Bronchus fibroblast of lung (primary cell): ENCODE measurements around the gene TNFAIP8L3. TPM values are rescaled to one million over a fixed set of nuclear protein-coding genes. Genes with fewer than 3 reads are reported as not detected.

Experiments
- total RNA-seq: library from RNA; depleted of rRNA; stranded (reverse); fragments of >200 nt; gene quantifications from 2 replicates; pipeline ENCODE4 v1.2.3, GENCODE V29; 2015

Gene TNFAIP8L3
- total RNA-seq = 2.1 and 3.2 TPM in 2 replicates

DNA sequence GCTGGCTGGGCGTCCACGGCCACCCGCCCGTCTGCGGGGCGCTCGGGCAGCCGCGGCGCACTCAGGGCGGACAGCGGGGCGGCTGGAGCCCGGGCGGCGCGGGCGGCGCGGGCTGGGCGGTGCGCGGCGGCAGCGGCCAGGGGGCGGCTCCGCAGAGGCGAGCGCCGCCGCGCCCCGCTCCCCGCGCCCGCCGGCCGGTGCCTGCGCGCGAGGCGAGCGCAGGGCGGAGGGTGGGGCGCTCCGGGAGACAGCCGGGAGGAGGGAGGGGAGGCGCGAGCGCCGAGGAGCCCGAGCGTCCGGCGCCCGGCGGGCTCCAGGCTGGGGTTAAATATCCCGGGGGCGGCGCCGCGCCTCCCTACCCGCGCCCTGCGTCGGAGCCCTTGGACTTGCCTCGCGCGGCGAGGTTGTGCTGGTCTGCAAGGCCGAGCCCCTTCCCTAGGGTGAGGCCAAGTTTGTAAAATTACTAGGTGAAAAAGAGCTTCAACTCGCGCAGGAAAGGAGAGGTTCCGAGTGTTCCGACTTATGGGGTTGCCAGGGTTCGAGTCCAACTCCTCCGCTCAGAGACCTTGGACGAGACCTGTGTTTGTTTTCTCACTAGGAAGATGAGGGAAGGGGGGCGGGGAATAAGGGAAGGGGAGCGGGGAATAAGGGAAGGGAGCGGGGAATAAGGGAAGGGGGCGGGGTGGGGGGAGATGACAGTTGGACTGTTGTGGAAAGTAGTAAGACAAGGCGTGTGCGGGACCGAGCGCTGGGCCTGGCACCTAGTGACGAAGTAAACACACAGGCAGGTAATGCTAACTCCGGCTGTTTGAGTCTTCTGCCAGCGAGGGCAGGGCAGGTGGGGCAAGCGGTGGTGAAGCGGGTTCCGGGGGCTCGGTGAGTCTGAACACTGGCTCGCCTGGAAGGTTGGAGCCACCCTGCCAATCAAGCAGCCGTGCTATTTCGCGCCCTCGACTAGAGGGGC, at the start of gene TNFAIP8L3:
TSS of gene TNFAIP8L3 (minus strand) at position 301 of the 964 bp plus-strand sequence. CDS start 311 bp downstream, outside the sequence.

Other genes with a start within 250 kb of the TNFAIP8L3 start
- 3.7 and 5.9 TPM in 2 replicates for gene AP4E1, start 186.2 kb downstream of the TNFAIP8L3 start, total RNA-seq
- 0.30 TPM in 1 of 2 replicates, not detected in the other for gene CYP19A1, start 243.7 kb upstream of the TNFAIP8L3 start, total RNA-seq
- gene GLDN, start 246.7 kb upstream of the TNFAIP8L3 start, total RNA-seq = 0.30 and 0.34 TPM in 2 replicates